Measurements from ENCODE around the gene MBD2. TPM values are rescaled to one million over a fixed set of nuclear protein-coding genes. Genes with fewer than 3 reads are reported as not detected.

The MBD2 gene
- total RNA-seq, 1 experiment from 2014 or later: 79.1 TPM

GRCh38 chr18:54268751-54269150 lies 44.3 kb upstream of the MBD2 start:
- Histone ChIP-seq H3K9me2 (ENCODE audit: insufficient read depth) (no peaks in the 10 kb centered on the region), H4K20me1 (ENCODE audit: insufficient read depth) (no peaks in the 10 kb centered on the region), H3K79me2 (ENCODE audit: insufficient read depth, low read length) (no peaks in the 10 kb centered on the region), H3K4me2 (ENCODE audit: low read length) (peak overlapping the region; percentile 76), H3K4me3 (replicated peaks in 1 of 2; ENCODE audit: low read depth in 1 of 2, low read length in 2 of 2) (peak overlapping the region; percentile 65 to 67), H2AFZ (ENCODE audit: low read depth, low read length, poor library complexity, severe bottlenecking) (no peak overlapping the region), H3K36me3 (ENCODE audit: control insufficient read depth in 1 of 2, insufficient read depth in 2 of 2, low read length in 2 of 2) (no peaks in the 10 kb centered on the region), H3K9ac (ENCODE audit: low read length) (peak overlapping the region; percentile 80), H3K27me3 (ENCODE audit: insufficient read depth, low read length) (no peaks in the 10 kb centered on the region), H3K27ac (ENCODE audit: low read depth, low read length) (peak overlapping the region; percentile 95), H3K4me1 (ENCODE audit: control insufficient read depth in 1 of 2, insufficient read depth in 2 of 2, low read length in 2 of 2) (peaks cover 13 to 24% of the 10 kb centered on the region in 2 experiments), H3K9me3 (ENCODE audit: control insufficient read depth in 1 of 2, insufficient read depth in 1 of 2, low read depth in 1 of 2, low read length in 2 of 2) (no peaks in the 10 kb centered on the region)
- ChIA-PET RAD21 (ENCODE audit: low non-redundant PET in 1 of 2, low total read pairs in 2 of 2, uncharacterized antibody in 2 of 2, unreplicated experiment in 2 of 2) (no interaction called here), CTCF (interaction anchor here (1.9 to 2.8 kb wide), 2 partner anchors 46 to 124 kb away, joined by 7 to 12 read pairs; no protein-coding TSS in a partner anchor), POLR2A (interaction anchor here (0.6 to 1.4 kb wide), 3 partner anchors 41 to 56 kb away, joined by 3 read pairs; no protein-coding TSS in a partner anchor)
- ATAC-seq: no peak
- BruUV-seq (replicated peaks): TSS peak; percentile 93
- DNase-seq (ENCODE audit: low read depth, low spot score): no peak
- intact Hi-C loops (cut with micrococcal nuclease): loop anchor here (1.0 kb wide), 1 partner anchor 44 kb away; the partner anchor contains the start of gene MBD2
- TF ChIP-seq MAX (IDR thresholded peaks at IDR 0.05): no peak
- TF ChIP-seq CEBPB (IDR thresholded peaks at IDR 0.05; ENCODE audit: low read depth): no peak
- no peak for TF ChIP-seq EGR1 (IDR thresholded peaks at IDR 0.05; ENCODE audit: low read depth)
- TF ChIP-seq SIN3A (IDR thresholded peaks at IDR 0.05; ENCODE audit: low read depth): no peak

GRCh38 chr18:54267701-54268100 lies 43.2 kb upstream of the MBD2 start:
- H3K36me3 ChIP-seq (ENCODE audit: control insufficient read depth in 1 of 2, insufficient read depth in 2 of 2, low read length in 2 of 2): no peaks in the 10 kb centered on the region
- intact Hi-C loops (cut with micrococcal nuclease): no loop called here
- no TSS peak for BruUV-seq (replicated peaks)
- H3K9me2 ChIP-seq (ENCODE audit: insufficient read depth): no peaks in the 10 kb centered on the region
- no peak overlapping the region for H3K27ac ChIP-seq (ENCODE audit: low read depth, low read length)
- no peak overlapping the region for H3K4me2 ChIP-seq (ENCODE audit: low read length)
- RAD21 ChIA-PET (ENCODE audit: low non-redundant PET in 1 of 2, low total read pairs in 2 of 2, uncharacterized antibody in 2 of 2, unreplicated experiment in 2 of 2): no interaction called here
- peaks cover 13 to 24% of the 10 kb centered on the region in 2 experiments for H3K4me1 ChIP-seq (ENCODE audit: control insufficient read depth in 1 of 2, insufficient read depth in 2 of 2, low read length in 2 of 2)
- no peaks in the 10 kb centered on the region for H3K79me2 ChIP-seq (ENCODE audit: insufficient read depth, low read length)
- no peak overlapping the region for H3K9ac ChIP-seq (ENCODE audit: low read length)
- DNase-seq (ENCODE audit: low read depth, low spot score) (no peak), ATAC-seq (no peak)
- no peak overlapping the region for H2AFZ ChIP-seq (ENCODE audit: low read depth, low read length, poor library complexity, severe bottlenecking)
- no peaks in the 10 kb centered on the region for H3K27me3 ChIP-seq (ENCODE audit: insufficient read depth, low read length)
- H3K4me3 ChIP-seq (replicated peaks in 1 of 2; ENCODE audit: low read depth in 1 of 2, low read length in 2 of 2): no peak overlapping the region
- CTCF ChIA-PET: no interaction called here
- no peaks in the 10 kb centered on the region for H4K20me1 ChIP-seq (ENCODE audit: insufficient read depth)
- H3K9me3 ChIP-seq (ENCODE audit: control insufficient read depth in 1 of 2, insufficient read depth in 1 of 2, low read depth in 1 of 2, low read length in 2 of 2): no peaks in the 10 kb centered on the region
- POLR2A ChIA-PET: no interaction called here
- TF ChIP-seq, protein P1, sequence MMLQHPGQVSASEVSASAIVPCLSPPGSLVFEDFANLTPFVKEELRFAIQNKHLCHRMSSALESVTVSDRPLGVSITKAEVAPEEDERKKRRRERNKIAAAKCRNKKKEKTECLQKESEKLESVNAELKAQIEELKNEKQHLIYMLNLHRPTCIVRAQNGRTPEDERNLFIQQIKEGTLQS (IDR thresholded peaks at IDR 0.05): no peak
- TF ChIP-seq YY1 (IDR thresholded peaks at IDR 0.05; ENCODE audit: extremely low read depth, insufficient replicate concordance, low read depth, low read length) (no peak), EZH2phosphoT487 (IDR thresholded peaks at IDR 0.05; ENCODE audit: borderline replicate concordance) (no peak), FOSL1 (IDR thresholded peaks at IDR 0.05; ENCODE audit: low read depth) (no peak), ZNF274 (IDR thresholded peaks at IDR 0.05; ENCODE audit: low read depth, low read length) (no peak), SIN3A (IDR thresholded peaks at IDR 0.05; ENCODE audit: low read depth) (no peak), CTCF (IDR thresholded peaks at IDR 0.05 in 2 of 3, conservative IDR thresholded peaks at IDR 0.05 in 1 of 3; ENCODE audit: borderline replicate concordance in 1 of 3, insufficient read depth in 1 of 3, low read depth in 2 of 3, low read length in 2 of 3) (no peak), REST (IDR thresholded peaks at IDR 0.05; ENCODE audit: low read depth) (no peak)

Data from HCT116 (cell line).